Left lung (tissue), 10 donors: ENCODE results near the gene PNMA3. TPM values are rescaled to one million over a fixed set of nuclear protein-coding genes. Genes with fewer than 3 reads are reported as not detected.
"Not testable (repeated sequence)": the region's sequence is repeated elsewhere in the genome, so short reads cannot be mapped to it uniquely, and the experiment has no call there.

Source experiments
- ATAC-seq: fragments of 200-7000 bp; cut with Tn5 transposase; one replicate; pipeline ENCODE4 v1.9.1; 2020; ENCODE audit warnings: moderate library complexity
- DNase-seq, 4 donors: peaks; one replicate each; pipeline ENCODE4 v3.0.0-alpha.2; 2013 to 2020
- H3K27ac ChIP-seq, 2 donors: fragments of 200-600 bp; sonication (generic) in 1 of 2; one replicate each; pipeline versions ENCODE4 v1.5.0 to v1.8.0; 2020 to 2021
- H3K27me3 ChIP-seq, 2 donors: fragments of 200-600 bp; sonication (generic) in 1 of 2; one replicate each; pipeline versions ENCODE4 v1.5.0 to v1.8.0; 2020 to 2021
- H3K36me3 ChIP-seq, 2 donors: fragments of 200-600 bp; sonication (generic) in 1 of 2; one replicate each; pipeline versions ENCODE4 v1.5.0 to v1.8.0; 2020 to 2021
- H3K4me1 ChIP-seq, 2 donors: fragments of 200-600 bp; one replicate each; pipeline ENCODE4 v1.8.0; 2021
- H3K4me3 ChIP-seq, 2 donors: fragments of 200-600 bp; sonication (generic) in 1 of 2; one replicate each; pipeline versions ENCODE4 v1.5.0 to v1.8.0; 2020 to 2021; ENCODE audit warnings: mild to moderate bottlenecking in 1 of 2
- H3K9me3 ChIP-seq, 2 donors: fragments of 200-600 bp; sonication (generic) in 1 of 2; one replicate each; pipeline versions ENCODE4 v1.5.0 to v1.8.0; 2020 to 2021
- intact Hi-C, 2 donors: fragments of 100-400 bp; cut with DNase I; formaldehyde crosslinking; loops; one replicate each; pipeline versions ENCODE4 v1.11.2 to v1.14.2; 2022
- polyA plus RNA-seq, 6 donors: library from polyadenylated mRNA; unstranded; fragments of 120-200 nt; gene quantifications; one replicate each; pipeline ENCODE4 v1.2.1, GENCODE V29; 2013; ENCODE audit not compliant: insufficient read length in 6 of 6
- total RNA-seq, 2 donors: library from RNA; stranded (reverse); fragmentation: NEBNext Ultra II Directional; extraction: Animal tissue kit (Norgen Biotek cat#: 25700); gene quantifications; one replicate each; pipeline ENCODE4 v1.2.1, GENCODE V29; 2021
- TF ChIP-seq, protein P1 (sequence below), 2 donors: fragments of 200-600 bp; sonication (generic) in 1 of 2; IDR thresholded peaks; one replicate each; pipeline versions ENCODE4 v1.5.0 to v1.8.0; 2021; ENCODE audit warnings: antibody characterized with exemption in 2 of 2
- donor health status: DM: no; HTN: yes; CAD: no.
- donor health status: DM: no; HTN: no; CAD: no.

Gene PNMA3
- total and polyA plus RNA-seq, 8 donors, result 0.12 to 3.9 (median 2.5) TPM

- TF ChIP-seq, protein P1, sequence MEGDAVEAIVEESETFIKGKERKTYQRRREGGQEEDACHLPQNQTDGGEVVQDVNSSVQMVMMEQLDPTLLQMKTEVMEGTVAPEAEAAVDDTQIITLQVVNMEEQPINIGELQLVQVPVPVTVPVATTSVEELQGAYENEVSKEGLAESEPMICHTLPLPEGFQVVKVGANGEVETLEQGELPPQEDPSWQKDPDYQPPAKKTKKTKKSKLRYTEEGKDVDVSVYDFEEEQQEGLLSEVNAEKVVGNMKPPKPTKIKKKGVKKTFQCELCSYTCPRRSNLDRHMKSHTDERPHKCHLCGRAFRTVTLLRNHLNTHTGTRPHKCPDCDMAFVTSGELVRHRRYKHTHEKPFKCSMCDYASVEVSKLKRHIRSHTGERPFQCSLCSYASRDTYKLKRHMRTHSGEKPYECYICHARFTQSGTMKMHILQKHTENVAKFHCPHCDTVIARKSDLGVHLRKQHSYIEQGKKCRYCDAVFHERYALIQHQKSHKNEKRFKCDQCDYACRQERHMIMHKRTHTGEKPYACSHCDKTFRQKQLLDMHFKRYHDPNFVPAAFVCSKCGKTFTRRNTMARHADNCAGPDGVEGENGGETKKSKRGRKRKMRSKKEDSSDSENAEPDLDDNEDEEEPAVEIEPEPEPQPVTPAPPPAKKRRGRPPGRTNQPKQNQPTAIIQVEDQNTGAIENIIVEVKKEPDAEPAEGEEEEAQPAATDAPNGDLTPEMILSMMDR (IDR thresholded peaks at IDR 0.05), result no peak
- no peaks in the 10 kb centered on the region for H3K27me3 ChIP-seq
- H3K4me3 ChIP-seq, result no peak overlapping the region
- no peaks in the 10 kb centered on the region for H3K9me3 ChIP-seq
- no peaks in the 10 kb centered on the region for H3K36me3 ChIP-seq
- H3K4me1 ChIP-seq, result no peaks in the 10 kb centered on the region
- intact Hi-C loops, result no loop called here
- no peak for DNase-seq
- no peak for ATAC-seq
- no peak overlapping the region for H3K27ac ChIP-seq
Measured at GRCh38 chrX:153074935-153075334, 18.7 kb downstream of the PNMA3 start.

DNA sequence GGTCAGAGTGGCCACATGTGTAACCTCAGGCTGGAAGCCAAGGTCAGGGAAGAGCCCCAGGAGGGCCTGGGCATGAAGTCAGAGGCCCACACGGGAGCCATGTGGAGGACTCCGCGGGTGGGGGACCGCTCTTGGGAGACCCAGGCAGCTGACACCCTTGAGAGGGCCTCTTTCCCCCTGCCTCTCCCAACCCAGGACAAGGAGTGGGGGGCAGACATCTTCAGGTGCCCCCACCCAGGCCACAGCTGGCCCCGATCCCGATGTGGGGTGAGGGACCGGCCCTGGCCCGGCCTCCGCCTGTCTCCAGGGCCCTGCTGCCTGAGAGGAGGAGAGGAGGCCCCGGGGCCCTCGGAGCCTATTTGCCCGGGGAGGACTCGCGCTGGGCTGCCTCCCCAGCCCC, 19.1 kb downstream of the PNMA3 start:
- intact Hi-C loops, result no loop called here
- no peak overlapping the region for H3K27ac ChIP-seq
- H3K4me3 ChIP-seq, result no peak overlapping the region
- no peaks in the 10 kb centered on the region for H3K36me3 ChIP-seq
- TF ChIP-seq, protein P1 (IDR thresholded peaks at IDR 0.05), result no peak
- H3K9me3 ChIP-seq, result no peaks in the 10 kb centered on the region
- no peaks in the 10 kb centered on the region for H3K4me1 ChIP-seq
- DNase-seq (no peak), ATAC-seq (no peak)
- H3K27me3 ChIP-seq, result no peaks in the 10 kb centered on the region

DNA sequence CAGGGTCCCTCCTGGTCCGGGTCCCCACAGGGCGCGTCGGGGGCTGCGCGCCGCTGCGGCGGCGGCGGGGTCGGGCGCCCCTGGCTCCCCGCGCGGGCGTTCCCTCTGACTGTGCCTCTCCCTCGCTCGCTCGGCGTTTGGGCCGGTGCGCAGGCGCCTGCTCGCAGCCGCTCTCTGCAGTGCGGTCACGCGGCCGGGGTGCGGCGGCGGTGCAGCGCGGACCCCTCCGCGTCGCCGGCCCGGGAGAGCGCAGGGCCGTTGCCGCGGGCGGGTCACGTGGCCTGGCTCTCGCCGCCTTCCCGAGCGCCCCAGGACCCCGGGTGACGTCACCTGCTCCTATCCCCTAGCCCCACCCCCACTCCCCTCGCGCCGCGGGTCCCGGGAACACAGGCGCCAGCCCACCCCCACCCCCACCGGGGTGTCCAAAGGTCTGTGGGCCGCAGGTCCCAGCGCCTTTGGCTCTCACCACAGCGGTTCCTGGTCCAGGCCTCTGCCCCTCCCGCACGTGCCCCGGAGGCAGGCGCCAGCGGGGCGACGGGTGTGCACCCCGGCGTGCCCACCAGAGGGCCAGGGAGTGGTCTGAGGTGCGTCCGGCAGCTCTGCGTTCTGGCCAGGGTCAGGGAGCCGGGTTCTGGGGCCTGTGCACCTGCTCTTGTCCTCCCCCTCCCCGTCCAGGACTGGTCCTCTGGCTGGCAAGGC, 21.3 kb downstream of the PNMA3 start:
- H3K4me1 ChIP-seq, intact Hi-C loops, H3K9me3 ChIP-seq, H3K36me3 ChIP-seq, H3K4me3 ChIP-seq, H3K27ac ChIP-seq, H3K27me3 ChIP-seq, DNase-seq: not testable (repeated sequence)
- ATAC-seq, result peak; percentile 80

GRCh38 chrX:153083238-153083923, 27.1 kb downstream of the PNMA3 start:
- H3K27me3 ChIP-seq, intact Hi-C loops, H3K36me3 ChIP-seq, H3K9me3 ChIP-seq, DNase-seq, H3K27ac ChIP-seq, ATAC-seq, H3K4me1 ChIP-seq, H3K4me3 ChIP-seq: not testable (repeated sequence)

DNA sequence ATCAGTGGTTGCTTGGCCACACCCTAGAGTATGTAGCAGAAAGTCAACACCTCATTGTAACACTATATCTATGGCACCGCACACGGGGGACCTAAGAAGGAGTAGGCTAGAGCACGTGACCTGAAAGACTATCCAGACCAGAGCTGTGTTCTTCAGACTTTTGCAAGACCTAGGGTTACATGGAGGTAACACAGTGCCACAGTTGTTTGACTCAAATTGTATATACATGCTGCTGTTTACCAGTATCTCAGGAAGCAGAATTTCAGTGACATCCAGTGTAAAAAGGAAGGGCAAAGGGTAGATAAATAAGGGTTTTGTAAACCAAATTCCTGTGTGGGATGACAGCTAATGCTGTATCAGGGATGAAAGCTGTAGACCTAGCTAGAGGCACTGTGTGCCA, 46.1 kb downstream of the PNMA3 start:
- intact Hi-C loops, result no loop called here
- H3K36me3 ChIP-seq, result no peaks in the 10 kb centered on the region

DNA sequence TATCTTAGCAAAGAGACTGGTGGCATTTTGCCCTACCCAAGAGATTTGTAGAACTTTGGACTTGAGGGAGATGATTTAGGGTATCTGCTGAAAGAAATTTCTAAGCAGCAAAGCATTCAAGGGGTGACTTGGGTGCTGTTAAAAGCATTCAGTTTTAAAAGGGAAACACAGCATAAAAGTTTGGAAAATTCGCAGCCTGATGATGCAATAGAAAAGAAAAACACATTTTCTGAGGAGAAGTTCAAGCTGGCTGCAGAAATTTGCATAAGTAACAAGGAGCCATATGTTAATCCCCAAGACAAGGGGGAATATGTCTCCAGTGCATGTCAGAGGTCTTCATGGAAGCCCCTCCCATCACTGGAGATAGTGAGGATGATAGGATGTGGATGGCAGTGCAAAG, 48.7 kb downstream of the PNMA3 start:
- H3K9me3 ChIP-seq, ATAC-seq, H3K4me3 ChIP-seq, H3K27me3 ChIP-seq, intact Hi-C loops, H3K27ac ChIP-seq, H3K4me1 ChIP-seq, H3K36me3 ChIP-seq, DNase-seq: not testable (repeated sequence)

More for the DNA sequence above, 46.1 kb downstream of the PNMA3 start:
- Histone ChIP-seq H3K4me3 (no peak overlapping the region), H3K4me1 (no peaks in the 10 kb centered on the region), H3K9me3 (no peaks in the 10 kb centered on the region), H3K27me3 (no peaks in the 10 kb centered on the region), H3K27ac (no peak overlapping the region)
- TF ChIP-seq, protein P1 (IDR thresholded peaks at IDR 0.05), result no peak
- DNase-seq (no peak), ATAC-seq (no peak)

DNA sequence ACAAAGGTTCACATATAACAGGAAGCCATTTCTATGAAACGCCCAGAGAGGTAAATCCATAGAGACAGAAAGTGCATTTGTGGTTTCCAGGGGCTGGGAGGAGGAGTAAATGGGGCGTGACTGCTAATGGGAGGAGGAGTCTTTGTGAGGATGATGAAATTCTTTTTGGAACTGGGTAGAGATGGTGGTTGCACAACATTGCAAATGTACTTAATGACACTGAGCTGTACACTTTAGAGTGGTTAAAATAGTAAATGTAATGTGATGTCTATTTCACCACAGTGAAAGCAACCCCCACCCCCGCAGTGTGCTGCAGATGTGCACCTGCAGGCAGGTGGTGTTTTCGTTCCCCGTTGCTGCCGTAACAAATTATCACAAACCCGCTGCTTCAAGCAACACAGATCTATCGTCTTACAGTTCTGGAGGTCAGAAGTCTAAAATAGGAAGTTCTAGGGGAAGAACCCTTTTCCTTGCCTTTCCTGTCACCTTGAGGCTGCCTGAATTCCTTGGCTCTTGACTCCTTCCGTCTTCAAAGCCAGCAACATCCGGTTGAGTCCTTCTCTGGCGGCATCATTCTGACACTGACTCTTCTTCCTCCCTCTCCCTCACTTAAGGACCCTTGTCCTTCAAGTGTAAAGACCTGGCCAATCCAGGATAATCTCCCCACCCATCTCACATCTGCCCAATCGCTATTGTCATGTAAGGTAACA, 50.0 kb downstream of the PNMA3 start:
- peak; percentile 84 for ATAC-seq
- intact Hi-C loops, result not testable (repeated sequence)

More for the DNA sequence above, 50.0 kb downstream of the PNMA3 start:
- not testable (repeated sequence) for H3K4me3 ChIP-seq, H3K4me1 ChIP-seq, H3K36me3 ChIP-seq, H3K27me3 ChIP-seq, H3K9me3 ChIP-seq, H3K27ac ChIP-seq, DNase-seq
